Panc1 (cell line): ENCODE measurements around the gene NFIC. TPM values are rescaled to one million over a fixed set of nuclear protein-coding genes. Genes with fewer than 3 reads are reported as not detected.
"Not testable (repeated sequence)": the region's sequence is repeated elsewhere in the genome, so short reads cannot be mapped to it uniquely, and the experiment has no call there.

Experiments used
- ATAC-seq: fragments of 200-7000 bp; cut with Tn5 transposase; 2 replicates; pipeline ENCODE4 v1.9.1; 2020; ENCODE audit warnings: mild to moderate bottlenecking, moderate library complexity
- BruUV-seq: library from RNA; stranded (reverse); fragments of 400-500 nt; replicated peaks from 2 replicates; lab custom pipeline; 2021; lab: Mats Ljungman, UMichigan
- CTCF ChIA-PET: fragments of 300-600 bp; sonication (Branson Sonifier 250); formaldehyde crosslinking; loops from one replicate; lab custom pipeline; 2022; ENCODE audit warnings: antibody characterized with exemption; lab: Charles Lee
- POLR2A ChIA-PET: fragments of 300-600 bp; sonication (Branson Sonifier 250); formaldehyde crosslinking; loops from one replicate; lab custom pipeline; 2022; ENCODE audit warnings: antibody characterized with exemption; lab: Charles Lee
- DNase-seq: peaks from one replicate; pipeline ENCODE4 v3.0.0-alpha.2; 2010; ENCODE audit warnings: low read depth, low spot score
- H3K27ac ChIP-seq: 2 replicates; pipeline ENCODE4 v1.5.1; 2011; ENCODE audit warnings: mild to moderate bottlenecking, low read length, inconsistent platforms
- H3K27me3 ChIP-seq: fragments of 200-500 bp; sonication (Bioruptor generic); 2 replicates; pipeline ENCODE4 v1.6.0; 2014; ENCODE audit warnings: low read length, inconsistent platforms; ENCODE audit not compliant: control insufficient read depth, insufficient read depth
- H3K36me3 ChIP-seq: fragments of 200-500 bp; sonication (Bioruptor generic); 2 replicates; pipeline ENCODE4 v1.5.1; 2014; ENCODE audit warnings: inconsistent platforms, mild to moderate bottlenecking, low read length, moderate library complexity; ENCODE audit not compliant: control insufficient read depth, insufficient read depth
- H3K4me1 ChIP-seq: 2 replicates; pipeline ENCODE4 v1.5.1; 2011; ENCODE audit warnings: inconsistent platforms, mild to moderate bottlenecking, low read length, moderate library complexity; ENCODE audit not compliant: control insufficient read depth, insufficient read depth
- H3K4me3 ChIP-seq, 2 experiments: 2 replicates each; pipeline ENCODE4 v1.5.1; 2011 to 2012; ENCODE audit warnings: low read depth in 2 of 2, low read length in 2 of 2, mild to moderate bottlenecking in 2 of 2, inconsistent platforms in 1 of 2, moderate library complexity in 1 of 2
- H3K9me3 ChIP-seq: fragments of 200-500 bp; sonication (Bioruptor generic); 2 replicates; pipeline ENCODE4 v1.5.1; 2014; ENCODE audit warnings: low read depth, mild to moderate bottlenecking, inconsistent platforms, low read length, moderate library complexity; ENCODE audit not compliant: control insufficient read depth, insufficient read depth
- POLR2AphosphoS5 ChIP-seq: IDR thresholded peaks from 2 replicates; pipeline ENCODE4 v1.6.1; 2012; ENCODE audit warnings: mild to moderate bottlenecking, low read depth, low read length, moderate library complexity
- SIN3A ChIP-seq: IDR thresholded peaks from 2 replicates; pipeline ENCODE4 v1.6.1; 2012; ENCODE audit warnings: low read depth, mild to moderate bottlenecking, low read length, moderate library complexity, borderline replicate concordance; ENCODE audit not compliant: insufficient read depth
- TCF7L2 ChIP-seq: IDR thresholded peaks from 2 replicates; pipeline ENCODE4 v1.6.1; 2011; ENCODE audit warnings: mild to moderate bottlenecking, low read depth, low read length, inconsistent platforms
- in situ Hi-C: cut with HindIII; loops from 2 replicates; pipeline ENCODE4 v1.10.0; 2016; ENCODE audit warnings: low sequenced_read_pairs, low pct_unique_long_range_greater_than_20kb
- intact Hi-C: fragments of 100-400 bp; cut with micrococcal nuclease; formaldehyde crosslinking; loops from one replicate; pipeline ENCODE4 v1.10.0; 2022; ENCODE audit not compliant: unreplicated experiment
- total RNA-seq: library from RNA; stranded (reverse); gene quantifications from one replicate; pipeline ENCODE4 v1.2.1, GENCODE V29; 2021; ENCODE audit not compliant: unreplicated experiment
- TF ChIP-seq, protein P1 (sequence below), 2 experiments: IDR thresholded peaks; 2 replicates each; pipeline ENCODE4 v1.6.1; 2011 to 2012; ENCODE audit warnings: low read depth in 2 of 2, control low read depth in 1 of 2, low read length in 1 of 2, mild to moderate bottlenecking in 1 of 2, moderate library complexity in 1 of 2; ENCODE audit not compliant: insufficient read depth in 1 of 2
- TF ChIP-seq, protein P2 (sequence below): fragments of 450-650 bp; IDR thresholded peaks from 2 replicates; pipeline ENCODE4 v1.5.1; 2017; ENCODE audit warnings: mild to moderate bottlenecking

NFIC gene
- total RNA-seq, 1 experiment from 2014 or later, result 120 TPM

DNA sequence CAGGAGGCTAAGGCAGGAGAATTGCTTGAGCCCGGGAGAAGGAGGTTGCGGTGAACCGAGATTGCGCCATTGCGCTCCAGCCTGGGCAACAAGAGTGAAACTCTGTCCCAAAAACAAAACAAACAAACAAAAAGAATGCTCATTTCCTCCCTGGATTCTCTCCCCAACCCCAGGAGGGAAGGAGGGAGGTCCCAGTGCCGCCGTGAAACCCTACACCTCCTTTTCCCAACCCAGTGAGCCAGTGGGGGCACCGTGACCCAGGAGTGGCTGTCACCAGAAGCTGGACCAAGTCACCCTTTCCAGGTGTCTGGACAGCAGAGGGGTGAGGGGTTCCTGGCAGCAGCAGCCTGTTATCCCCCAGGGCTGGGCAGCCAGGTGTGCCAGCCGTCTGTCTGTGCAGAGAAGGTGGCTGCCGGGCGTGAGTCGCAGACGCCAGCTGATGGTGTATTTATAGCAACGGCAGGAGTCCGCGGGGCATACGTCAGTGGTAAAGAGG is 23.5 kb downstream of the NFIC start:
- POLR2A ChIA-PET, result no interaction called here
- Histone ChIP-seq H3K9me3 (no peaks in the 10 kb centered on the region), H3K27ac (0 out of 2 replicates have a peak overlapping the region, but pooled peaks have one; percentile 14), H3K4me3 (no peak overlapping the region), H3K36me3 (no peaks in the 10 kb centered on the region), H3K4me1 (peaks cover 47% of the 10 kb centered on the region), H3K27me3 (no peaks in the 10 kb centered on the region)
- in situ Hi-C loops (no loop called here), intact Hi-C loops (no loop called here)
- DNase-seq (no peak), ATAC-seq (peak; percentile 31; the same call in 1 of the 2 replicates)
- no peak for TF ChIP-seq SIN3A
- TF ChIP-seq, protein P1, sequence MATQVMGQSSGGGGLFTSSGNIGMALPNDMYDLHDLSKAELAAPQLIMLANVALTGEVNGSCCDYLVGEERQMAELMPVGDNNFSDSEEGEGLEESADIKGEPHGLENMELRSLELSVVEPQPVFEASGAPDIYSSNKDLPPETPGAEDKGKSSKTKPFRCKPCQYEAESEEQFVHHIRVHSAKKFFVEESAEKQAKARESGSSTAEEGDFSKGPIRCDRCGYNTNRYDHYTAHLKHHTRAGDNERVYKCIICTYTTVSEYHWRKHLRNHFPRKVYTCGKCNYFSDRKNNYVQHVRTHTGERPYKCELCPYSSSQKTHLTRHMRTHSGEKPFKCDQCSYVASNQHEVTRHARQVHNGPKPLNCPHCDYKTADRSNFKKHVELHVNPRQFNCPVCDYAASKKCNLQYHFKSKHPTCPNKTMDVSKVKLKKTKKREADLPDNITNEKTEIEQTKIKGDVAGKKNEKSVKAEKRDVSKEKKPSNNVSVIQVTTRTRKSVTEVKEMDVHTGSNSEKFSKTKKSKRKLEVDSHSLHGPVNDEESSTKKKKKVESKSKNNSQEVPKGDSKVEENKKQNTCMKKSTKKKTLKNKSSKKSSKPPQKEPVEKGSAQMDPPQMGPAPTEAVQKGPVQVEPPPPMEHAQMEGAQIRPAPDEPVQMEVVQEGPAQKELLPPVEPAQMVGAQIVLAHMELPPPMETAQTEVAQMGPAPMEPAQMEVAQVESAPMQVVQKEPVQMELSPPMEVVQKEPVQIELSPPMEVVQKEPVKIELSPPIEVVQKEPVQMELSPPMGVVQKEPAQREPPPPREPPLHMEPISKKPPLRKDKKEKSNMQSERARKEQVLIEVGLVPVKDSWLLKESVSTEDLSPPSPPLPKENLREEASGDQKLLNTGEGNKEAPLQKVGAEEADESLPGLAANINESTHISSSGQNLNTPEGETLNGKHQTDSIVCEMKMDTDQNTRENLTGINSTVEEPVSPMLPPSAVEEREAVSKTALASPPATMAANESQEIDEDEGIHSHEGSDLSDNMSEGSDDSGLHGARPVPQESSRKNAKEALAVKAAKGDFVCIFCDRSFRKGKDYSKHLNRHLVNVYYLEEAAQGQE (IDR thresholded peaks at IDR 0.05; ENCODE audit: insufficient read depth in 1 of 2, low read depth in 2 of 2, low read length in 1 of 2), result no peak
- CTCF ChIA-PET, result no interaction called here
- BruUV-seq, result no TSS peak

DNA sequence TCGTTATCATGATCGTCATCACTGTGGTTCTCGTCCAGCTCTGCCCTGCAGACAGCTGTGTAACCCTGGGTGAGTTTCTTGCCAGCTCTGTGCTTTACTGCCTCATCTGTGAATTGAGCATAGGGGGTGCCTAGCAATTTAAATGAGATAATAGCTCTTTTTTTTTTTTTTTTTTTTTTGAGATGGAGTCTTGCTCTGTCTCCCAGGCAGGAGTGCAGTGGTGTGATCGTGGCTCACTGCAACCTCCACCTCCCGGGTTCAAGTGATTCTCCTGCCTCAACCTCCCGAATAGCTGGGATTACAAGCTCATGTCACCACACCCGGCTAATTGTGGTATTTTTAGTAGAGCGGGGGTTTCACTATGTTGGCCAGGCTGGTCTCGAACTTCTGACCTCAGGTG is 25.5 kb downstream of the NFIC start:
- H3K4me3 ChIP-seq, H3K36me3 ChIP-seq, in situ Hi-C loops, H3K27ac ChIP-seq, ATAC-seq, H3K9me3 ChIP-seq, DNase-seq, BruUV-seq, H3K27me3 ChIP-seq, intact Hi-C loops, CTCF ChIA-PET: not testable (repeated sequence)
- peaks cover 33% of the 10 kb centered on the region for H3K4me1 ChIP-seq
- POLR2A ChIA-PET, result interaction anchor here (0.7 kb wide), 2 partner anchors 15 to 16 kb away, joined by 3 read pairs; no protein-coding TSS in a partner anchor

DNA sequence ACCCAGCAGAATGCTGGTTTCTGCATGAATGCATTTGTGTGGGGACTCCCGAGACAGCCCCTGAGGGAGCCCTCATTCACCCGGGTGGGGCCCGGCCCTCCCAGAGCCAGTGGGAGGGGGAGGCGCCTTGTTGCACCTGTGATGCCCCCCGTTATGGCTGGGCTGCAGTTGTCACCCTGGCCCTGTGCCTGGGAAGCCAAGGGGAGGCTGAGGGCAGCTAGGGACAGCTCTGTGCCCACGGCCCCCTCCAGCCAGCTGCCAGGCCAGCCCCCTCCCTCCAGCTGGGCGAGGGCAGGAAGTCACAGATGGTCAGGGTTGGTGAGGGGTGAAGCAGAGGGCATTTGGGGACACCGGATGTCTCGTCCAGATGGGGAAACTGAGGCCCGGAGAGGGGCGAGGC is 26.1 kb downstream of the NFIC start:
- no peaks in the 10 kb centered on the region for H3K9me3 ChIP-seq
- no peak overlapping the region for H3K4me3 ChIP-seq
- H3K27ac ChIP-seq, result no peak overlapping the region
- H3K4me1 ChIP-seq, result peaks cover 32% of the 10 kb centered on the region
- ATAC-seq, result no peak
- DNase-seq, result no peak
- ChIA-PET POLR2A (no interaction called here), CTCF (no interaction called here)
- no peaks in the 10 kb centered on the region for H3K36me3 ChIP-seq
- intact Hi-C loops, result no loop called here
- TF ChIP-seq POLR2AphosphoS5, result no peak
- no peak for TF ChIP-seq SIN3A
- no peak for TF ChIP-seq TCF7L2
- TF ChIP-seq, protein P2, sequence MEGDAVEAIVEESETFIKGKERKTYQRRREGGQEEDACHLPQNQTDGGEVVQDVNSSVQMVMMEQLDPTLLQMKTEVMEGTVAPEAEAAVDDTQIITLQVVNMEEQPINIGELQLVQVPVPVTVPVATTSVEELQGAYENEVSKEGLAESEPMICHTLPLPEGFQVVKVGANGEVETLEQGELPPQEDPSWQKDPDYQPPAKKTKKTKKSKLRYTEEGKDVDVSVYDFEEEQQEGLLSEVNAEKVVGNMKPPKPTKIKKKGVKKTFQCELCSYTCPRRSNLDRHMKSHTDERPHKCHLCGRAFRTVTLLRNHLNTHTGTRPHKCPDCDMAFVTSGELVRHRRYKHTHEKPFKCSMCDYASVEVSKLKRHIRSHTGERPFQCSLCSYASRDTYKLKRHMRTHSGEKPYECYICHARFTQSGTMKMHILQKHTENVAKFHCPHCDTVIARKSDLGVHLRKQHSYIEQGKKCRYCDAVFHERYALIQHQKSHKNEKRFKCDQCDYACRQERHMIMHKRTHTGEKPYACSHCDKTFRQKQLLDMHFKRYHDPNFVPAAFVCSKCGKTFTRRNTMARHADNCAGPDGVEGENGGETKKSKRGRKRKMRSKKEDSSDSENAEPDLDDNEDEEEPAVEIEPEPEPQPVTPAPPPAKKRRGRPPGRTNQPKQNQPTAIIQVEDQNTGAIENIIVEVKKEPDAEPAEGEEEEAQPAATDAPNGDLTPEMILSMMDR, result no peak
- TF ChIP-seq, protein P1 (IDR thresholded peaks at IDR 0.05; ENCODE audit: insufficient read depth in 1 of 2, low read depth in 2 of 2, low read length in 1 of 2), result no peak
- in situ Hi-C loops, result no loop called here
- no peaks in the 10 kb centered on the region for H3K27me3 ChIP-seq
- no TSS peak for BruUV-seq
